T follicular helper cell (primary cell): ENCODE measurements around the gene LIN28B.

Source experiments
- DNase-seq: peaks from one replicate; pipeline ENCODE4 v3.0.0-alpha.2; 2020; ENCODE audit warnings: low read depth

Gene LIN28B

DNA sequence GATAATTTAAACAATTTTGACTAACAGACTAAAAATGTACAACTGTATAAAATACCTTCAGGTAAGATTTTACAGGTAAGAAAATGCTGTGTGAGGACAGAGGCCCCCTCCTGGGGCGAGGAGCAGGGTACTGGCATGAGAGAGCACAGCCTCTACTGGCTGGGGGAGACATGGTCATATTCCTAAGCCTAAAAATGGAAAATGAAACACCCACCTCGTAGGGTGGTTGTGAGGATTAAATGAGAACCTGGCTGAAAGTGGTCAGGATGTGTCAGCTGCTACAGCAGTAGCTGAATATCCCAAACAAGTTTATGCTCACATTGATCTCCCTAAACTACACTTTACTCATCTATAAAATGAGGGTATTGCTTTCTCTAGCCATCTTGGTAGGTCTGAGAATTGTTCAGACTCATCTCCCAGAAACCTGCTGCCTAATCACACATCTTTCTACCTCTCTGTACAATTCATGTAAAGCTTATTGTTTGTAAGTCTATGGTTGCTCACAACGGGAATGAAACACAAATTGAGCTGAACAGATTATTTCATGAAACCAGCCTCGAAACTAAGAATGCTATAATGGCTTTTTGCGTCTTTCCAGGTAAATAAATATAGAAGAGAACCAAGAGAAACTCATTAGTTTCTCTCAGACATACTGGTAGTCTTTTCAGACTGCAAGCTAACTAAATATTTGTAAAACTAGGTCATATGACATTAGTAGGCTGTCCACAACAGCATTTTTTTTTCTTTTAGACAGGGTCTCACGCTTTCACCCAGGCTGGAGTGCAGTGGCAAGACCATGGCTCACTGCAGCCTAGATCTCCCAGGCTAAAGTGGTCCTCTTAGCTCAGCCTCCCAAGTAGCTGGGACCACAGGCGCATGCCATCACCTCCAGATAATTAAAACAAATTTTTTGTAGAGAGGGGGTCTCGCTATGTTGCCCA, 153.3 kb downstream of the LIN28B start:
- DNase-seq: no peak

DNA sequence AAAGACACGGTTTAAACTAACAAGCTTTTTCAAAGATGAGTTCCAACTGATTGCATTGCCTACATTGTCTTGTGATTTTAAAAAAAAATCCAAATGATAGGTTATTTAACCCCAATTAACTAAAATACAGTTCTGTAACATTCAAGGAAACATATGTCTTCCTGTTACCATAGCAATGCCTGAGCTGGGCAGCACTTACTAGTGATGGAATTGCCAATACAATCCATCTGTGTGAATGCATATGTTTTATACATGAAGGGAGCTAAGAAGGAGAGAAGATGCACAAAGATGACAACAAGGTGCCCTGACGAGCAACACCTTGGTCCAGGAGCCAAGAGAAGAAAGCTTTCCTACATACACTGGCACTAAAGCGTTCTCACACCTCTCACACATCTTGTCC, 154.2 kb downstream of the LIN28B start:
- DNase-seq: no peak

DNA sequence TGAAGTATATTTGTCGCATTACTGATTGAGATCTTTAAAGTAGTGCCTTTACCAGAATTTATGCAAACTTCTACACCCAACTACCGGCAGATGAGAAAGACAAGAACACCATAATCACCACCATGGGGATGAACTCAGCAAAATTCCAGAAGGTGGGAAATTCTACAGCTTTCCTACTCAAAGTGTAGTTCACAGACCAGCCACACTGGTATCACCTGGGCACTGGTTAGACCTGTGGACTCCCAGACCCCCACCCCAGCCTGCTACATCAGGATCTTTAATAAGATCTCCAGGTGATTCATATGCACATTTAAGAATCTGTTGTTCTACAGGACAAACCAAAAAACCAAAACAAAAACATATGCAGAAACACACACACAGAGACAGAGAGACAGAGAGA, 155.0 kb downstream of the LIN28B start:
- no peak for DNase-seq

DNA sequence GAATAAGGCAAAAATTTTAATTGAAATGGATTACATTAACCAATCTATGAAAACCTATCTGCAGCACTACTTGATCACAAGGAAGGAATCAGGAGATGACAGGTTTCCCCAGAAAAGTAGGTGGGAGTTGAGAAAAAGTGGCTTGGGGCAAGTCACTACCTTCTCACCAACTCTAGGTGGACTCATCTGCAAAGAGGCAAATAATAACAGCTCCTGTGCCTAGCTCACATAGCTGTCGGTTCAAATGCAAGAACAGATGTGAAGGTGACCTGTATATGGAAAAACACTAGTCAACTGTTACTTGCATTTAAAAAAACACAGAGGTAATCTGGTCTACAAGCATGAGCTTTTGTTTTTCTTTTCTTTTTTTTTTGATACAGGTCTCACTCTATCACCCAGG, 155.7 kb downstream of the LIN28B start:
- no peak for DNase-seq

DNA sequence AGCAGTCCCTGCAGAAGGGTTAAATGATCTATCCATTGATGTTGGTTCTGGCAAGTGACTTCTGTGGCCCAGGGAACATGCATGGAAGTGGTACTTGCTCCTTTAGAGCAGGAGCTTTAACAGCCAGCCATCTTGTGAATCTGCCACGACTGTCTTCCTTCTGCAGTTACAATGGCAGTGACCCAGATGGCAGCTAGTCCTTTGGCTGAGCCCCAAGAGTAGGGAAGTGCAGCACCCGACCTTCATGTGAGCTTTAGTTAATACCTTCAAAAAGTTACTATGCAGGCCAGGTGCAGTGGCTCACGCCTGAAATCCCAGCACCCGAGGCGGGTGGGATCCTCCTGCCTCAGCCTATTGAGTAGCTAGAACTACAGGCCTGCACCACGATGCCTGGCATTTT, 156.5 kb downstream of the LIN28B start:
- DNase-seq: no peak

DNA sequence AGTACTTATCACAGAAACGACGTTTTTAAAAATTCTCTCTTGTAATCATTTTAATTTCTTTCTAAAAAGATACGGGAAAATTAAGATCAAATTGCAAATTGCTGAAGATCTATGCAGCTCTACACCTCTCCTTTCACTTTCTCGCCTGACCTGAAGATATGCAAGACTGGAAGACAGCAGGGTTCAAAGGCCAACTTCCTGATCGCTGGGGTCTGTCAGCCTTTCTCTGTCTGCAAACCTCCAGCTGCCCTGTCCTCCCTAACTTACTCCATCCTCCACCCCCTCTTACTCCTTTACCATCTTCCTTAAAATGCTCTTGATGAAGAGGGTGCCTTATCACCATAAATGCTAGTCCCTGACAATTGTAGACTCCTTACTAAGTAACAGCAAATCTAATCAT, 159.2 kb downstream of the LIN28B start:
- DNase-seq: no peak

DNA sequence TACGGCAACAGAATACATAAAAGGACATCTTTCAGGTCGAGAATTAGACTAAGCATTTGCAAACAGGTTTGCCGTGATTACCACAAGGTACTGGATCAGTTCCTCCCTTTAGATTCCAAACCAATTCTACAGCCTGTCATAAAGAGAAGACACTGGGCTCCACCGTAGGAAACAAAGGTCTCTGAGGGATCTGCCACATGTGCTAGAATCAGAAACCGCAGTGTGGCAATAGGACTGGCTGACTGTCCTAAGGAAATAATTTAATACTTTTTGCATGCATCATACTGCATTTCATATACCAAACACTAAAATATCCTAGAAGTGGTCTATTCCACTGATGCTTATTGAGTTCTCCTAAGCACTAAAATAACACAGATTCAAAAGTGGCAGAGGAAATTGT, 163.7 kb downstream of the LIN28B start:
- DNase-seq: no peak

DNA sequence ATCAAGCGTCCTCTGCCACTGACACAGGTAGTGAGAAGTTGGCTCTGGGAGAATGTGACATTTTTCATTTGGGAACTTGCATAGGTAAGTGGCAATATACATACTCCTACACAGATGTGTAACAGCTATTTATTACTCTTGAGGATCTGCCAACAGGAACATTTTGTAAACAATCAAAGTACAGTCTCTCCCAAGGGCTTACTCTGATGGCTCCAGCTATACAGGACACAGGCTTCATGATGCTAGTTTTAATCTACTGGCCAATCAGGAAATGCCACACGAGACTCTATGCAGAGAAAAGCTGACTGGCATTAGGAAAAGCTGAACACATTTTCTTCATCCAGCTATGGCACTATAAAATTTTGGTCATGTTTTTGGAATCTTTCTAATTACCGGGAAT, 165.1 kb downstream of the LIN28B start:
- no peak for DNase-seq

DNA sequence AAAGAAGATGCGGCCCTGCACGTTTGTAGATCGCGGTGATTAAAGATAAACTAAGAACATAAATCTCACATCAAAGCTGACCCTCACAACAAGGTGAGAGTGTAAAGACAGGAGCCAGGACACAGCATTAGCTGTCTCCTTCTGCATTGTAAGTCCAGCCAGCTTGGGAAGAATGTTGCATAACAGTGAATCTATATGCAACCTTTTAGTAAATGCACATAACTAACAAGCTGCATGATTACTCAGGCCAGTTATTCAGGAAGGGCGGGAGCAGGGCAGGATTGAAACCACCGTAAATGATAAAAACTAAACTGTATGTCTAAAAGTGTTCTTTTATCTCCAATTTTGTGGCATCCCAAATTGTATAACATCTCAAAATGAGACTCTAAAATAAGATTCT, 165.8 kb downstream of the LIN28B start:
- no peak for DNase-seq
